Activated CD4-positive, alpha-beta memory T cell treated with anti-CD3 and anti-CD28 coated beads, Interleukin-2, amount 10 ng/mL, durations not matched to agents 7 days and 5 days (primary cell): Measurements from ENCODE around the gene EHD2. TPM values are rescaled to one million over a fixed set of nuclear protein-coding genes. Genes with fewer than 3 reads are reported as not detected.

ENCODE experiments used
- CTCF ChIA-PET: fragments of 350-600 bp; sonication (Branson Sonifier 250); formaldehyde crosslinking; loops from one replicate; lab custom pipeline; 2021; ENCODE audit warnings: antibody characterized with exemption, inconsistent platforms; lab: Charles Lee
- POLR2A ChIA-PET: fragments of 350-600 bp; sonication (Branson Sonifier 250); formaldehyde crosslinking; loops from one replicate; lab custom pipeline; 2021; ENCODE audit warnings: antibody characterized with exemption; lab: Charles Lee
- DNase-seq: peaks from one replicate; pipeline ENCODE4 v3.0.0-alpha.2; 2020
- H3K27ac Mint-ChIP-seq: one replicate; pipeline ENCODE4 v1.8.0; 2021; ENCODE audit warnings: mild to moderate bottlenecking, mixed read lengths
- H3K27me3 Mint-ChIP-seq: one replicate; pipeline ENCODE4 v1.8.0; 2021; ENCODE audit warnings: mixed read lengths
- H3K36me3 Mint-ChIP-seq: one replicate; pipeline ENCODE4 v1.8.0; 2021; ENCODE audit warnings: low read depth, mixed read lengths
- H3K4me1 Mint-ChIP-seq: one replicate; pipeline ENCODE4 v1.8.0; 2021; ENCODE audit warnings: mixed read lengths
- H3K4me3 Mint-ChIP-seq: one replicate; pipeline ENCODE4 v1.8.0; 2021; ENCODE audit warnings: mild to moderate bottlenecking, mixed read lengths
- H3K9me3 Mint-ChIP-seq: one replicate; pipeline ENCODE4 v1.8.0; 2021; ENCODE audit warnings: mixed read lengths
- total RNA-seq, 2 experiments: library from RNA; stranded (reverse); gene quantifications; one replicate each; pipeline ENCODE4 v1.2.3, GENCODE V29; 2021

EHD2 gene
- total RNA-seq, 2 experiments from 2014 or later: not detected

GRCh38 chr19:47679922-47680857 is 33.0 kb upstream of the EHD2 start:
- Mint-ChIP-seq H3K9me3 (no peaks in the 10 kb centered on the region), H3K27ac (no peak overlapping the region), H3K4me3 (no peak overlapping the region), H3K4me1 (no peaks in the 10 kb centered on the region), H3K36me3 (peaks cover 8% of the 10 kb centered on the region), H3K27me3 (no peaks in the 10 kb centered on the region)
- CTCF ChIA-PET: no interaction called here
- DNase-seq: no peak
- POLR2A ChIA-PET: no interaction called here

GRCh38 chr19:47680858-47681332 is 32.3 kb upstream of the EHD2 start:
- DNase-seq: no peak
- H3K27me3 Mint-ChIP-seq: no peaks in the 10 kb centered on the region
- ChIA-PET CTCF (no interaction called here), POLR2A (no interaction called here)
- H3K36me3 Mint-ChIP-seq: peaks cover 8% of the 10 kb centered on the region
- H3K4me1 Mint-ChIP-seq: no peaks in the 10 kb centered on the region
- H3K9me3 Mint-ChIP-seq: no peaks in the 10 kb centered on the region
- H3K27ac Mint-ChIP-seq: no peak overlapping the region
- H3K4me3 Mint-ChIP-seq: no peak overlapping the region

GRCh38 chr19:47681388-47681787 is 31.8 kb upstream of the EHD2 start:
- Mint-ChIP-seq H3K27me3 (no peaks in the 10 kb centered on the region), H3K36me3 (peaks cover 8% of the 10 kb centered on the region), H3K4me3 (no peak overlapping the region), H3K9me3 (no peaks in the 10 kb centered on the region), H3K27ac (no peak overlapping the region), H3K4me1 (no peaks in the 10 kb centered on the region)
- CTCF ChIA-PET: no interaction called here
- POLR2A ChIA-PET: no interaction called here
- DNase-seq: no peak

GRCh38 chr19:47681936-47682335 is 31.3 kb upstream of the EHD2 start:
- no peak for DNase-seq
- peaks cover 7% of the 10 kb centered on the region for H3K36me3 Mint-ChIP-seq
- no peak overlapping the region for H3K27ac Mint-ChIP-seq
- ChIA-PET POLR2A (no interaction called here), CTCF (no interaction called here)
- H3K9me3 Mint-ChIP-seq: no peaks in the 10 kb centered on the region
- H3K4me3 Mint-ChIP-seq: no peak overlapping the region
- H3K4me1 Mint-ChIP-seq: no peaks in the 10 kb centered on the region
- H3K27me3 Mint-ChIP-seq: no peaks in the 10 kb centered on the region

- CTCF ChIA-PET: no interaction called here
- POLR2A ChIA-PET: no interaction called here
- Mint-ChIP-seq H3K27me3 (no peaks in the 10 kb centered on the region), H3K9me3 (no peaks in the 10 kb centered on the region), H3K4me1 (no peaks in the 10 kb centered on the region), H3K36me3 (peaks cover 4% of the 10 kb centered on the region), H3K4me3 (no peak overlapping the region), H3K27ac (no peak overlapping the region)
- no peak for DNase-seq
Measured at GRCh38 chr19:47682939-47683338, 30.3 kb upstream of the EHD2 start.

- no peaks in the 10 kb centered on the region for H3K4me1 Mint-ChIP-seq
- no peaks in the 10 kb centered on the region for H3K9me3 Mint-ChIP-seq
- H3K4me3 Mint-ChIP-seq: no peak overlapping the region
- ChIA-PET CTCF (no interaction called here), POLR2A (no interaction called here)
- H3K27me3 Mint-ChIP-seq: no peaks in the 10 kb centered on the region
- no peak overlapping the region for H3K27ac Mint-ChIP-seq
- peaks cover 4% of the 10 kb centered on the region for H3K36me3 Mint-ChIP-seq
- no peak for DNase-seq
Measured at GRCh38 chr19:47686679-47687450, 26.4 kb upstream of the EHD2 start.

- Mint-ChIP-seq H3K4me1 (no peaks in the 10 kb centered on the region), H3K4me3 (no peak overlapping the region), H3K27me3 (no peaks in the 10 kb centered on the region), H3K27ac (no peak overlapping the region), H3K36me3 (peaks cover 5% of the 10 kb centered on the region), H3K9me3 (no peaks in the 10 kb centered on the region)
- CTCF ChIA-PET: interaction anchor here (0.6 to 1.4 kb wide), 2 partner anchors 205 to 988 kb away, joined by 3 to 4 read pairs; partner anchors contain the start of gene KPTN
- POLR2A ChIA-PET: no interaction called here
- DNase-seq: no peak
Measured at GRCh38 chr19:47687906-47688305, 25.3 kb upstream of the EHD2 start.

GRCh38 chr19:47691090-47691489 is 22.1 kb upstream of the EHD2 start:
- no peak for DNase-seq
- H3K27ac Mint-ChIP-seq: no peak overlapping the region
- peaks cover 5% of the 10 kb centered on the region for H3K36me3 Mint-ChIP-seq
- no peaks in the 10 kb centered on the region for H3K4me1 Mint-ChIP-seq
- no peaks in the 10 kb centered on the region for H3K9me3 Mint-ChIP-seq
- CTCF ChIA-PET: interaction anchor here (1.4 to 1.8 kb wide), 4 partner anchors 9 to 207 kb away, joined by 4 to 5 read pairs (median 4); partner anchors contain the start of genes EHD2 and KPTN
- no peaks in the 10 kb centered on the region for H3K27me3 Mint-ChIP-seq
- POLR2A ChIA-PET: no interaction called here
- H3K4me3 Mint-ChIP-seq: no peak overlapping the region

- ChIA-PET CTCF (interaction anchor here (1.1 kb wide), 1 partner anchor 176 kb away, joined by 4 read pairs; no protein-coding TSS in a partner anchor), POLR2A (no interaction called here)
- no peaks in the 10 kb centered on the region for H3K27me3 Mint-ChIP-seq
- H3K36me3 Mint-ChIP-seq: peaks cover 5% of the 10 kb centered on the region
- no peak overlapping the region for H3K27ac Mint-ChIP-seq
- no peak for DNase-seq
- H3K4me1 Mint-ChIP-seq: no peaks in the 10 kb centered on the region
- no peaks in the 10 kb centered on the region for H3K9me3 Mint-ChIP-seq
- no peak overlapping the region for H3K4me3 Mint-ChIP-seq
Measured at GRCh38 chr19:47691782-47692181, 21.4 kb upstream of the EHD2 start.

GRCh38 chr19:47693489-47693888 is 19.7 kb upstream of the EHD2 start:
- Mint-ChIP-seq H3K36me3 (peaks cover 5% of the 10 kb centered on the region), H3K9me3 (no peaks in the 10 kb centered on the region), H3K27me3 (no peaks in the 10 kb centered on the region), H3K4me1 (no peaks in the 10 kb centered on the region), H3K4me3 (no peak overlapping the region), H3K27ac (no peak overlapping the region)
- CTCF ChIA-PET: interaction anchor here (0.9 to 1.1 kb wide), 2 partner anchors 13 to 257 kb away, joined by 3 read pairs; no protein-coding TSS in a partner anchor
- POLR2A ChIA-PET: no interaction called here
- no peak for DNase-seq

- Mint-ChIP-seq H3K36me3 (peaks cover 5% of the 10 kb centered on the region), H3K4me1 (no peaks in the 10 kb centered on the region), H3K27me3 (no peaks in the 10 kb centered on the region), H3K4me3 (no peak overlapping the region), H3K27ac (no peak overlapping the region), H3K9me3 (no peaks in the 10 kb centered on the region)
- CTCF ChIA-PET: no interaction called here
- no peak for DNase-seq
- POLR2A ChIA-PET: no interaction called here
Measured at GRCh38 chr19:47693903-47694302, 19.3 kb upstream of the EHD2 start.

- H3K27me3 Mint-ChIP-seq: no peaks in the 10 kb centered on the region
- no peak for DNase-seq
- no peak overlapping the region for H3K27ac Mint-ChIP-seq
- peaks cover 8% of the 10 kb centered on the region for H3K36me3 Mint-ChIP-seq
- H3K9me3 Mint-ChIP-seq: no peaks in the 10 kb centered on the region
- ChIA-PET POLR2A (no interaction called here), CTCF (no interaction called here)
- no peak overlapping the region for H3K4me3 Mint-ChIP-seq
- H3K4me1 Mint-ChIP-seq: no peaks in the 10 kb centered on the region
Measured at GRCh38 chr19:47694466-47695273, 18.6 kb upstream of the EHD2 start.
